CD14-positive monocyte (primary cell): ENCODE measurements around the gene SBK3. TPM values are rescaled to one million over a fixed set of nuclear protein-coding genes. Genes with fewer than 3 reads are reported as not detected.
A peak's percentile ranks its signal among the peaks of the same experiment; 100 is the strongest.

Experiments used
- DNase-seq, 3 donors: peaks; one replicate each; pipeline ENCODE4 v3.0.0-alpha.2; 2011 to 2022
- H2AFZ ChIP-seq: 2 replicates; pipeline ENCODE4 v1.6.0; 2012; ENCODE audit warnings: mild to moderate bottlenecking, low read depth, low read length, inconsistent platforms; ENCODE audit not compliant: insufficient read depth, poor library complexity, severe bottlenecking
- H3K27ac ChIP-seq, 2 donors: 1 replicate in 1 of 2; 2 replicates in 1 of 2; pipeline ENCODE4 v1.5.1; 2012 to 2013; ENCODE audit warnings: low read length in 2 of 2, control low read depth in 1 of 2, inconsistent platforms in 1 of 2, low read depth in 1 of 2, mild to moderate bottlenecking in 1 of 2
- H3K27me3 ChIP-seq, 2 donors: one replicate each; pipeline versions ENCODE4 v1.6.0 to v1.6.1; 2011 to 2013; ENCODE audit warnings: low read length in 2 of 2; ENCODE audit not compliant: control insufficient read depth in 2 of 2, insufficient read depth in 2 of 2
- H3K36me3 ChIP-seq, 2 donors: replicated peaks in 1 of 2; 1 replicate in 1 of 2; 2 replicates in 1 of 2; pipeline versions ENCODE4 v1.5.1 to v1.6.1; 2012 to 2013; ENCODE audit warnings: low read length in 2 of 2, control low read depth in 1 of 2, inconsistent platforms in 1 of 2, mild to moderate bottlenecking in 1 of 2; ENCODE audit not compliant: insufficient read depth in 2 of 2, control insufficient read depth in 1 of 2
- H3K4me1 ChIP-seq, 2 donors: 1 replicate in 1 of 2; 2 replicates in 1 of 2; pipeline versions ENCODE4 v1.5.1 to v1.6.1; 2012 to 2013; ENCODE audit warnings: low read length in 2 of 2, control low read depth in 1 of 2, inconsistent platforms in 1 of 2, mild to moderate bottlenecking in 1 of 2, moderate library complexity in 1 of 2; ENCODE audit not compliant: insufficient read depth in 2 of 2, control insufficient read depth in 1 of 2
- H3K4me2 ChIP-seq: replicated peaks from 2 replicates; pipeline ENCODE3; 2012; ENCODE audit warnings: low read length, moderate library complexity, mild to moderate bottlenecking; ENCODE audit not compliant: poor library complexity, severe bottlenecking; ENCODE audit errors: extremely low read depth
- H3K4me3 ChIP-seq, 3 experiments: fragments of 200-600 bp in 1 of 3; sonication (generic) in 1 of 3; replicated peaks in 1 of 3; 1 replicate in 2 of 3; 2 replicates in 1 of 3; pipeline ENCODE4 v1.5.1; 2011 to 2013; ENCODE audit warnings: low read length in 3 of 3, mild to moderate bottlenecking in 3 of 3, control low read depth in 2 of 3, low read depth in 2 of 3, inconsistent platforms in 1 of 3, moderate library complexity in 1 of 3
- H3K79me2 ChIP-seq: 2 replicates; pipeline ENCODE4 v1.6.0; 2012; ENCODE audit warnings: mild to moderate bottlenecking, control low read depth, inconsistent platforms, low read length, moderate library complexity; ENCODE audit not compliant: insufficient read depth
- H3K9ac ChIP-seq: 2 replicates; pipeline ENCODE4 v1.6.0; 2017; ENCODE audit warnings: low read length, mild to moderate bottlenecking; ENCODE audit not compliant: insufficient read depth, poor library complexity, severe bottlenecking
- H3K9me3 ChIP-seq, 2 donors: replicated peaks in 1 of 2; 1 replicate in 1 of 2; 2 replicates in 1 of 2; pipeline versions ENCODE4 v1.5.1 to v1.6.1; 2012 to 2013; ENCODE audit warnings: low read length in 2 of 2, control low read depth in 1 of 2; ENCODE audit not compliant: control insufficient read depth in 1 of 2, insufficient read depth in 1 of 2
- H4K20me1 ChIP-seq: 2 replicates; pipeline ENCODE4 v1.6.0; 2012; ENCODE audit warnings: mild to moderate bottlenecking, low read length, control low read depth, moderate library complexity; ENCODE audit not compliant: insufficient read depth
- H3K27ac Mint-ChIP-seq, 7 donors: one replicate each; pipeline ENCODE4 v1.8.0; 2020; ENCODE audit warnings: mild to moderate bottlenecking in 7 of 7, mixed read lengths in 7 of 7, moderate library complexity in 6 of 7, inconsistent platforms in 2 of 7
- H3K27me3 Mint-ChIP-seq, 3 donors: one replicate each; pipeline ENCODE4 v1.8.0; 2021 to 2022; ENCODE audit warnings: low read depth in 3 of 3, mild to moderate bottlenecking in 3 of 3, mixed read lengths in 3 of 3, moderate library complexity in 3 of 3, inconsistent platforms in 1 of 3
- H3K36me3 Mint-ChIP-seq, 2 donors: one replicate each; pipeline ENCODE4 v1.8.0; 2020; ENCODE audit warnings: mixed read lengths in 2 of 2, inconsistent platforms in 1 of 2, mild to moderate bottlenecking in 1 of 2
- H3K4me1 Mint-ChIP-seq: one replicate; pipeline ENCODE4 v1.8.0; 2020; ENCODE audit warnings: mild to moderate bottlenecking, mixed read lengths
- H3K4me3 Mint-ChIP-seq, 2 donors: one replicate each; pipeline ENCODE4 v1.8.0; 2020; ENCODE audit warnings: mild to moderate bottlenecking in 2 of 2, mixed read lengths in 2 of 2, moderate library complexity in 1 of 2
- H3K9me3 Mint-ChIP-seq, 7 donors: one replicate each; pipeline ENCODE4 v1.8.0; 2020 to 2022; ENCODE audit warnings: mixed read lengths in 7 of 7, mild to moderate bottlenecking in 6 of 7, moderate library complexity in 6 of 7, inconsistent platforms in 2 of 7
- CTCF ChIP-seq: fragments of 200-600 bp; IDR thresholded peaks from one replicate; pipeline ENCODE4 v1.8.0; 2022; ENCODE audit warnings: antibody characterized with exemption, mild to moderate bottlenecking
- WGBS: methylation state at CpG from one replicate; pipeline ENCODE4 v1.1.5; 2013; ENCODE audit warnings: missing lambda C conversion rate; ENCODE audit not compliant: insufficient coverage; 5-methylcytosine and 5-hydroxymethylcytosine counted together
- intact Hi-C, 2 donors: fragments of 100-400 bp; cut with micrococcal nuclease; formaldehyde crosslinking; loops; one replicate each; pipeline versions ENCODE4 v1.15.0 to v1.15.1; 2023
- polyA plus RNA-seq, 3 donors: library from polyadenylated mRNA; depleted of rRNA in 1 of 3; unstranded in 2 of 3; stranded (reverse) in 1 of 3; fragments of 300-500 nt in 2 of 3; fragments of >200 nt in 1 of 3; fragmentation: Illumina TruSeq in 2 of 3; gene quantifications; 1 replicate in 2 of 3; 2 replicates in 1 of 3; pipeline ENCODE4 v1.2.3, GENCODE V29; 2012 to 2021

The SBK3 gene
- polyA plus RNA-seq, 3 donors: not detected

- Mint-ChIP-seq H3K9me3 (peaks cover 0 to 4% (median 0%) of the 10 kb centered on the region in 7 donors), H3K27me3 (peaks cover 6 to 9% (median 9%) of the 10 kb centered on the region in 3 donors), H3K36me3 (peaks cover 0 to 10% of the 10 kb centered on the region in 2 donors), H3K27ac (peak overlapping the region; percentile 16 to 68 (median 61)), H3K4me1 (peaks cover 20% of the 10 kb centered on the region), H3K4me3 (peak overlapping the region; percentile 82 to 88)
- peaks cover 0 to 7% of the 10 kb centered on the region in 2 donors for H3K27me3 ChIP-seq
- H3K9ac ChIP-seq: peak overlapping the region; percentile 75
- H3K79me2 ChIP-seq: no peaks in the 10 kb centered on the region
- peak overlapping the region; percentile 96 for H2AFZ ChIP-seq
- H3K4me3 ChIP-seq: peak overlapping the region; percentile 71 to 84 (median 79)
- H3K36me3 ChIP-seq: peaks cover 0 to 2% of the 10 kb centered on the region in 2 donors
- TF ChIP-seq CTCF: no peak
- H3K4me1 ChIP-seq: peaks cover 17 to 23% of the 10 kb centered on the region in 2 donors
- H3K4me2 ChIP-seq: peak overlapping the region; percentile 77
- H4K20me1 ChIP-seq: no peaks in the 10 kb centered on the region
- H3K27ac ChIP-seq: peak overlapping the region in 1 of 2 donors; percentile 66
- 16% methylated on average over 19 of the region's 20 CpGs for WGBS
- no peak for DNase-seq
- H3K9me3 ChIP-seq: no peaks in the 10 kb centered on the region
- intact Hi-C loops: loop anchor here in 1 of 2 donors (5.0 kb wide), 1 partner anchor 52 kb away; no protein-coding TSS in a partner anchor
Observed at GRCh38 chr19:55579766-55580621, 34.7 kb upstream of the SBK3 start.

- H3K9me3 Mint-ChIP-seq: peaks cover 0 to 4% (median 0%) of the 10 kb centered on the region in 7 donors
- intact Hi-C loops: no loop called here
- peaks cover 0 to 10% of the 10 kb centered on the region in 2 donors for H3K36me3 Mint-ChIP-seq
- H3K27ac Mint-ChIP-seq: peak overlapping the region in 3 of 7 donors; percentile 58 to 64 (median 61)
- Histone ChIP-seq H3K79me2 (no peaks in the 10 kb centered on the region), H3K9ac (peak overlapping the region; percentile 75), H3K27me3 (no peaks in the 10 kb centered on the region), H2AFZ (no peak overlapping the region), H3K4me1 (peaks cover 17 to 23% of the 10 kb centered on the region in 2 donors), H3K36me3 (peaks cover 0 to 2% of the 10 kb centered on the region in 2 donors), H4K20me1 (no peaks in the 10 kb centered on the region), H3K4me2 (peak overlapping the region; percentile 77), H3K9me3 (no peaks in the 10 kb centered on the region), H3K4me3 (peak overlapping the region in 1 of 3 experiments; percentile 79), H3K27ac (peak overlapping the region in 1 of 2 donors; percentile 66)
- WGBS: 96% methylated on average over 90 of the region's 90 CpGs
- peaks cover 20% of the 10 kb centered on the region for H3K4me1 Mint-ChIP-seq
- TF ChIP-seq CTCF: no peak
- no peak for DNase-seq
- peak overlapping the region; percentile 82 to 88 for H3K4me3 Mint-ChIP-seq
- peaks cover 0 to 2% (median 0%) of the 10 kb centered on the region in 3 donors for H3K27me3 Mint-ChIP-seq
Observed at GRCh38 chr19:55578761-55579747, 33.7 kb upstream of the SBK3 start.
